Naive thymus-derived CD4-positive, alpha-beta T cell (primary cell): Measurements from ENCODE around the gene HARS1. TPM values are rescaled to one million over a fixed set of nuclear protein-coding genes. Genes with fewer than 3 reads are reported as not detected.
"Not testable (repeated sequence)": the region's sequence is repeated elsewhere in the genome, so short reads cannot be mapped to it uniquely, and the experiment has no call there.

Source experiments
- ATAC-seq: fragments of 150-1000 bp; cut with Tn5 transposase; 2 replicates; pipeline ENCODE4 v1.10.0; 2021; ENCODE audit warnings: mild to moderate bottlenecking, moderate library complexity
- CTCF ChIA-PET: fragments of 350-600 bp; sonication (Branson Sonifier 250); formaldehyde crosslinking; loops from one replicate; lab custom pipeline; 2021; ENCODE audit warnings: antibody characterized with exemption; lab: Charles Lee
- POLR2A ChIA-PET: fragments of 350-600 bp; sonication (Branson Sonifier 250); formaldehyde crosslinking; loops from one replicate; lab custom pipeline; 2021; ENCODE audit warnings: antibody characterized with exemption, inconsistent platforms; lab: Charles Lee
- DNase-seq, 9 donors: peaks; one replicate each; pipeline versions ENCODE4 v3.0.0 to v3.0.0-alpha.2; 2020 to 2022; ENCODE audit warnings: mixed read lengths in 1 of 9
- H3K27ac ChIP-seq: one replicate; pipeline ENCODE4 v1.7.0; 2013; ENCODE audit warnings: mild to moderate bottlenecking, low read depth, low read length, moderate library complexity
- H3K27me3 ChIP-seq, 2 donors: one replicate each; pipeline ENCODE4 v1.7.0; 2013; ENCODE audit warnings: low read length in 2 of 2, mild to moderate bottlenecking in 2 of 2, moderate library complexity in 2 of 2; ENCODE audit not compliant: control insufficient read depth in 2 of 2, insufficient read depth in 2 of 2
- H3K36me3 ChIP-seq, 3 experiments: 1 replicate in 2 of 3; 2 replicates in 1 of 3; pipeline ENCODE4 v1.7.0; 2013; ENCODE audit warnings: low read length in 3 of 3, mild to moderate bottlenecking in 3 of 3, moderate library complexity in 1 of 3; ENCODE audit not compliant: insufficient read depth in 3 of 3, control insufficient read depth in 2 of 3
- H3K4me1 ChIP-seq, 2 donors: one replicate each; pipeline ENCODE4 v1.7.0; 2013; ENCODE audit warnings: low read length in 2 of 2, mild to moderate bottlenecking in 2 of 2, moderate library complexity in 1 of 2; ENCODE audit not compliant: control insufficient read depth in 2 of 2, insufficient read depth in 2 of 2
- H3K4me3 ChIP-seq: 2 replicates; pipeline ENCODE4 v1.7.0; 2013; ENCODE audit warnings: mild to moderate bottlenecking, low read length
- H3K9me3 ChIP-seq, 3 experiments: 1 replicate in 2 of 3; 2 replicates in 1 of 3; pipeline ENCODE4 v1.7.0; 2013; ENCODE audit warnings: low read length in 3 of 3; ENCODE audit not compliant: control insufficient read depth in 2 of 3
- H3K27ac Mint-ChIP-seq, 9 donors: one replicate each; pipeline ENCODE4 v1.8.0; 2020 to 2022; ENCODE audit warnings: mixed read lengths in 9 of 9, mild to moderate bottlenecking in 8 of 9, moderate library complexity in 5 of 9, inconsistent platforms in 2 of 9
- H3K27me3 Mint-ChIP-seq, 5 donors: one replicate each; pipeline ENCODE4 v1.8.0; 2021 to 2022; ENCODE audit warnings: mixed read lengths in 5 of 5, mild to moderate bottlenecking in 1 of 5
- H3K36me3 Mint-ChIP-seq, 5 donors: one replicate each; pipeline ENCODE4 v1.8.0; 2020 to 2022; ENCODE audit warnings: mixed read lengths in 5 of 5, mild to moderate bottlenecking in 3 of 5, inconsistent platforms in 1 of 5
- H3K4me1 Mint-ChIP-seq, 7 donors: one replicate each; pipeline ENCODE4 v1.8.0; 2020 to 2022; ENCODE audit warnings: mixed read lengths in 7 of 7, mild to moderate bottlenecking in 3 of 7, inconsistent platforms in 1 of 7
- H3K4me3 Mint-ChIP-seq, 10 donors: one replicate each; pipeline ENCODE4 v1.8.0; 2020 to 2022; ENCODE audit warnings: mild to moderate bottlenecking in 10 of 10, mixed read lengths in 10 of 10, moderate library complexity in 6 of 10, inconsistent platforms in 2 of 10
- H3K9me3 Mint-ChIP-seq, 11 donors: one replicate each; pipeline ENCODE4 v1.8.0; 2020 to 2022; ENCODE audit warnings: mixed read lengths in 11 of 11, mild to moderate bottlenecking in 4 of 11, inconsistent platforms in 1 of 11, moderate library complexity in 1 of 11
- intact Hi-C, 2 donors: fragments of 100-400 bp; cut with micrococcal nuclease; formaldehyde crosslinking; loops; one replicate each; pipeline ENCODE4 v1.15.1; 2023
- polyA plus RNA-seq, 2 donors: library from polyadenylated mRNA; unstranded; fragments of 300-500 nt; fragmentation: Illumina TruSeq; gene quantifications; one replicate each; pipeline ENCODE4 v1.2.3, GENCODE V29; 2021
- total RNA-seq, 6 experiments: library from RNA in 5 of 6; stranded (reverse) in 5 of 6; gene quantifications; 1 replicate in 5 of 6; 2 replicates in 1 of 6; pipeline ENCODE4 v1.2.3 and lab custom pipeline; 2021 to 2026

The HARS1 gene
- total and polyA plus RNA-seq, 7 experiments from 2014 or later, result 48.7 to 85.7 (median 68.5) TPM

GRCh38 chr5:140710899-140711552 lies 19.9 kb upstream of the HARS1 start:
- ATAC-seq (peak; percentile 89), DNase-seq (peak; percentile 57 to 94 (median 87))
- intact Hi-C loops, result loop anchor here (1.0 to 10.0 kb wide), 16 partner anchors 9 to 904 kb away; partner anchors contain the start of genes ANKHD1 (in 2 of the 2), CYSTM1 (in 2 of the 2), HARS1 (in 2 of the 2) and HARS2 (in 2 of the 2)
- Histone ChIP-seq H3K27ac (peak overlapping the region; percentile 72), H3K9me3 (no peaks in the 10 kb centered on the region), H3K27me3 (no peaks in the 10 kb centered on the region), H3K4me3 (peak overlapping the region; percentile 96), H3K4me1 (peaks cover 0 to 5% of the 10 kb centered on the region in 2 donors), H3K36me3 (peaks cover 0 to 6% (median 0%) of the 10 kb centered on the region in 3 experiments)
- Mint-ChIP-seq H3K4me1 (peaks cover 6 to 35% (median 25%) of the 10 kb centered on the region in 7 donors), H3K4me3 (peak overlapping the region; percentile 95 to 100 (median 99)), H3K36me3 (peaks cover 0 to 11% (median 3%) of the 10 kb centered on the region in 5 donors), H3K27ac (peak overlapping the region; percentile 98 to 100 (median 99)), H3K9me3 (peaks cover 0 to 14% (median 0%) of the 10 kb centered on the region in 11 donors), H3K27me3 (peaks cover 0 to 11% (median 0%) of the 10 kb centered on the region in 5 donors)
- ChIA-PET CTCF (interaction anchor here (0.6 to 1.7 kb wide), 14 partner anchors 8 to 351 kb away, joined by 3 to 7 read pairs (median 3); partner anchors contain the start of genes ANKHD1, HARS1, HARS2 and SLC4A9), POLR2A (interaction anchor here (0.6 to 5.2 kb wide), 22 partner anchors 9 to 408 kb away, joined by 3 to 73 read pairs (median 6); partner anchors contain the start of genes ANKHD1, EIF4EBP3, HARS1 and HARS2)

GRCh38 chr5:140708787-140709186 lies 17.6 kb upstream of the HARS1 start:
- not testable (repeated sequence) for H3K4me3 ChIP-seq, H3K4me3 Mint-ChIP-seq, DNase-seq, H3K27ac ChIP-seq, ATAC-seq, H3K9me3 ChIP-seq, H3K27me3 ChIP-seq, H3K4me1 ChIP-seq
- Mint-ChIP-seq H3K4me1 (peaks cover 6 to 34% (median 25%) of the 10 kb centered on the region in 7 donors), H3K27ac (peak overlapping the region in 5 of 9 donors; percentile 79 to 100 (median 99)), H3K9me3 (peaks cover 0 to 14% (median 0%) of the 10 kb centered on the region in 11 donors), H3K27me3 (peaks cover 0 to 11% (median 0%) of the 10 kb centered on the region in 5 donors), H3K36me3 (peaks cover 7 to 20% (median 17%) of the 10 kb centered on the region in 5 donors)
- ChIA-PET POLR2A (interaction anchor here (0.7 to 5.2 kb wide), 6 partner anchors 8 to 308 kb away, joined by 3 to 73 read pairs (median 4); partner anchors contain the start of genes ANKHD1, HARS1, HARS2 and IK), CTCF (interaction anchor here (0.6 to 0.7 kb wide), 2 partner anchors 9 to 518 kb away, joined by 3 to 5 read pairs; partner anchors contain the start of gene ZMAT2)
- intact Hi-C loops, result loop anchor here in 1 of 2 donors (10.0 kb wide), 2 partner anchors 594 to 856 kb away; partner anchors contain the start of gene PURA
- peaks cover 14 to 26% (median 16%) of the 10 kb centered on the region in 3 experiments for H3K36me3 ChIP-seq

- Histone ChIP-seq H3K36me3 (peaks cover 15 to 36% (median 22%) of the 10 kb centered on the region in 3 experiments), H3K27ac (no peak overlapping the region), H3K9me3 (no peaks in the 10 kb centered on the region), H3K4me3 (no peak overlapping the region), H3K4me1 (peaks cover 0 to 5% of the 10 kb centered on the region in 2 donors), H3K27me3 (no peaks in the 10 kb centered on the region)
- no peak for DNase-seq
- H3K36me3 Mint-ChIP-seq, result peaks cover 10 to 23% (median 18%) of the 10 kb centered on the region in 5 donors
- H3K27ac Mint-ChIP-seq, result peak overlapping the region in 8 of 9 donors; percentile 2 to 86 (median 56)
- peaks cover 6 to 27% (median 20%) of the 10 kb centered on the region in 7 donors for H3K4me1 Mint-ChIP-seq
- ChIA-PET POLR2A (interaction anchor here (1.3 to 4.9 kb wide), 2 partner anchors 19 to 62 kb away, joined by 3 to 48 read pairs; partner anchors contain the start of genes IK and NDUFA2), CTCF (no interaction called here)
- peaks cover 0 to 12% (median 0%) of the 10 kb centered on the region in 11 donors for H3K9me3 Mint-ChIP-seq
- H3K27me3 Mint-ChIP-seq, result peaks cover 0 to 8% (median 0%) of the 10 kb centered on the region in 5 donors
- intact Hi-C loops, result loop anchor here in 1 of 2 donors (10.0 kb wide), 2 partner anchors 593 to 857 kb away; partner anchors contain the start of gene PURA
- ATAC-seq, result no peak
- H3K4me3 Mint-ChIP-seq, result peak overlapping the region in 1 of 10 donors; percentile 51
Measured at GRCh38 chr5:140707812-140708211, 16.6 kb upstream of the HARS1 start.

- H3K36me3 ChIP-seq, result peaks cover 30 to 84% (median 39%) of the 10 kb centered on the region in 3 experiments
- H3K4me3 Mint-ChIP-seq, result peak within 1 kb of the TSS; percentile 93 to 100 (median 98)
- no peaks in the 10 kb centered on the region for H3K27me3 ChIP-seq
- POLR2A ChIA-PET, result interaction anchor here (0.7 to 6.9 kb wide), 17 partner anchors 7 to 1369 kb away, joined by 3 to 73 read pairs (median 4); partner anchors contain the start of genes ANKHD1, EIF4EBP3, HARS1 and HARS2
- peaks cover 37 to 56% (median 40%) of the 10 kb centered on the region in 5 donors for H3K36me3 Mint-ChIP-seq
- no peaks in the 10 kb centered on the region for H3K9me3 ChIP-seq
- CTCF ChIA-PET, result interaction anchor here (0.6 to 1.1 kb wide), 4 partner anchors 8 to 557 kb away, joined by 3 to 5 read pairs (median 4); no protein-coding TSS in a partner anchor
- H3K4me3 ChIP-seq, result peak within 1 kb of the TSS; percentile 78
- ATAC-seq (peak; percentile 100), DNase-seq (peak; percentile 74 to 97 (median 92))
- peaks cover 0 to 5% (median 0%) of the 10 kb centered on the region in 11 donors for H3K9me3 Mint-ChIP-seq
- peak within 1 kb of the TSS; percentile 90 to 99 (median 97) for H3K27ac Mint-ChIP-seq
- intact Hi-C loops, result loop anchor here (1.0 to 10.0 kb wide), 14 partner anchors 9 to 864 kb away; partner anchors contain the start of genes ANKHD1 (in 2 of the 2), APBB3 (in 2 of the 2), EIF4EBP3 (in 2 of the 2) and HARS1 (in 2 of the 2)
- H3K4me1 ChIP-seq, result peaks cover 4 to 14% of the 10 kb centered on the region in 2 donors
- H3K27ac ChIP-seq, result peak within 1 kb of the TSS; percentile 87
- no peaks in the 10 kb centered on the region for H3K27me3 Mint-ChIP-seq
- H3K4me1 Mint-ChIP-seq, result peaks cover 18 to 35% (median 29%) of the 10 kb centered on the region in 7 donors
Measured at GRCh38 chr5:140700177-140701144, 9.3 kb upstream of the HARS1 start, which contains the start of gene ZMAT2. Gene ZMAT2 (plus strand): TSS chr5:140700447. CDS start chr5:140700461, 14 bp downstream.

- H3K27ac ChIP-seq, result no peak overlapping the region
- no peak overlapping the region for H3K4me3 ChIP-seq
- DNase-seq (no peak), ATAC-seq (no peak)
- intact Hi-C loops, result no loop called here
- POLR2A ChIA-PET, result interaction anchor here (0.6 to 6.9 kb wide), 7 partner anchors 14 to 296 kb away, joined by 3 to 73 read pairs (median 3); partner anchors contain the start of genes IK and NDUFA2
- Mint-ChIP-seq H3K27me3 (no peaks in the 10 kb centered on the region), H3K27ac (peak overlapping the region in 1 of 9 donors; percentile 71), H3K36me3 (peaks cover 25 to 53% (median 31%) of the 10 kb centered on the region in 5 donors), H3K4me1 (peaks cover 24 to 47% (median 42%) of the 10 kb centered on the region in 7 donors), H3K9me3 (peaks cover 0 to 5% (median 0%) of the 10 kb centered on the region in 11 donors), H3K4me3 (no peak overlapping the region)
- H3K27me3 ChIP-seq, result no peaks in the 10 kb centered on the region
- no peaks in the 10 kb centered on the region for H3K9me3 ChIP-seq
- peaks cover 24 to 70% (median 24%) of the 10 kb centered on the region in 3 experiments for H3K36me3 ChIP-seq
- CTCF ChIA-PET, result interaction anchor here (0.7 kb wide), 1 partner anchor 184 kb away, joined by 7 read pairs; no protein-coding TSS in a partner anchor
- H3K4me1 ChIP-seq, result peaks cover 9 to 19% of the 10 kb centered on the region in 2 donors
Measured at GRCh38 chr5:140696891-140697492, 5.8 kb upstream of the HARS1 start.
